ENCODE data around the gene TLE6.

GRCh38 chr19:3004522-3004921 lies 27.2 kb downstream of the TLE6 start:
- no peak for TF ChIP-seq POLR2A (IDR thresholded peaks at IDR 0.05; ENCODE audit: low read depth, low read length)
- no peak for TF ChIP-seq POLR2AphosphoS5 (IDR thresholded peaks at IDR 0.05; ENCODE audit: low read depth, low read length)
- TF ChIP-seq TAF1 (IDR thresholded peaks at IDR 0.05; ENCODE audit: borderline replicate concordance, low read depth, low read length) = no peak
